ENCODE results near the gene COL24A1. TPM values are rescaled to one million over a fixed set of nuclear protein-coding genes. Genes with fewer than 3 reads are reported as not detected.
A peak's percentile ranks its signal among the peaks of the same experiment; 100 is the strongest.

The COL24A1 gene
- total RNA-seq, 1 donor, result 6.7 TPM

DNA sequence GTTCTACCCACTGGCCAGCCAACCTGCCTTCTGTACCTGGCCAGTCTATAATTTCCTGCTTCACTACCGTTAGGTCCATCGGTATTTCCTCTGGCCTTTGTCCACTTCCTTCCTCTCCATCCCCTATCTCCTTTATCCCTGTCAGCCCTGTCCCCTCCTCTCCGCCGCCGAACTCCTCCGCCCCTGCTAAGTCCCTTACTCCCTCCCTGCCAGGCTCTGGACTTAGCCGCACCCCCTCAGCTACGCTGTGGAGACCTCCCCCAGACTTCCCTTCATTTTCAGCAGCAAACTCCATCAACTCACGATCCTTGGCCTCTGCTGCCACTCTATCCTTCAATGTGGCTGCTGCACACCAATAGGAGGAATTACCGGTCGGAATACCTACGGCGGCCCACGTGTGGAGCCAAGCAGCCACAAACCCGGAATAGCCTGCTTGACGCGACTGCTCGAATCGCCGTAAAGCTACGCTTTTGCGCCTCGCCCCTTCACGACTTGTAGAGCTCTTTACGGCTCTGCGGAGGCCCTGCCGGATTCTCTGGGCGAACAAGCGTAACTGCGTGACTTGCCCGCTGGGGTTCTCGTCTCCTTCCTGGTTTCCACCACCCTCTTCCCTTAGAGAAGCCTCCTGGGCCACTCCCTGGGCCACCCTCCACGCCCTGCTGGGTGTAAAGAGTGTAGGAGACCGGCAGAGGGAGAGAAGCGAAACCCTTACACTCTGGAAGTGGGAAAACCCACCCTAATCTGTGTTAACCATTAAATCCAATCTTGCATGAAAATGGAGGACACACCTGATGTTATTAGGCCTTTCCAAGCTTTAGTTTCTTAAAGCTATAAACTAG lies 448.4 kb downstream of the COL24A1 start, which contains the start of gene ZNHIT6:
Gene ZNHIT6, minus strand, starts transcription at position 444 of the 839 bp plus-strand sequence. Its CDS starts 149 bp downstream, at position 295.
- DNase-seq (ENCODE audit: low read depth in 2 of 3, low spot score in 2 of 3), result peak; percentile 74 to 96 (median 94)

GRCh38 chr1:85707267-85707989 lies 449.1 kb downstream of the COL24A1 start:
- peak in 1 of 3 donors; percentile 16 for DNase-seq (ENCODE audit: low read depth in 2 of 3, low spot score in 2 of 3)

GRCh38 chr1:85705940-85706339 lies 450.6 kb downstream of the COL24A1 start:
- peak in 1 of 3 donors; percentile 13 for DNase-seq (ENCODE audit: low read depth in 2 of 3, low spot score in 2 of 3)

DNA sequence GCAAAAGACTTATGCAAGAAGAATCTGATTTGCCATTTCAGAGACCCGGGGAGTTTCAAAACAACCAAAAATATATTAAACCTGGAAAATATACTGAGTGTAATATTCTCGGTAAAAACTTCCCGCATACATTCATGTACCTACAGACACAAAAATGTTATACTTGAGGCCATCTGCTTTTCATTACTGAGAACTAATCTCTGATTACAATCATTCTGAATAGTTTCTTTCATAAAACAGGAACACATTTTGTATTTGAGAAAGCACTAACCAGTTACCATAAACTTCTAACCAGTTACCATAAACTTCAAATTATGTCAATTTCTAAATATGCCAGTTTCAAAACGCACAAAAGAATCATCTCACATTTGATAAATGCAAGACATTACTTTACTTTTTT lies 456.1 kb downstream of the COL24A1 start:
- DNase-seq (ENCODE audit: low read depth in 2 of 3, low spot score in 2 of 3), result no peak

DNA sequence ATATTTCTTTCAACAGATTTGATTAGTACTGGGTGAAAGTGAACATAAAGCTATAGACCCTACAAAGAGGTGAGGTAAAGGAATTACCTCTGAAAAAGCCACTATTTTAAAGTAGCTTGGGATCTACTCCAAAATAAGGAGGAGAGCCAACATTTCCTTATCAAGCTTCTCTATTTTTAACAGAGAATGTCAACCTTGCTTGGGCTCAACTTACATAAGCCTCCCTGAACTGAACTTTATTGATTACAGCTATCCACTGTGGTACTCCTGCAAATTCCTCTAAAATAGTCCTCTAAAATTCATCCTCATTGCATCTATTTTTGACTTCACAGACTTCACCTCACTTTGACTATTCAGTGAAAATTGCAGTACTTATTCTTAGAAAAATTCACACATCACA lies 458.7 kb downstream of the COL24A1 start:
- DNase-seq (ENCODE audit: low read depth in 2 of 3, low spot score in 2 of 3), result no peak

DNA sequence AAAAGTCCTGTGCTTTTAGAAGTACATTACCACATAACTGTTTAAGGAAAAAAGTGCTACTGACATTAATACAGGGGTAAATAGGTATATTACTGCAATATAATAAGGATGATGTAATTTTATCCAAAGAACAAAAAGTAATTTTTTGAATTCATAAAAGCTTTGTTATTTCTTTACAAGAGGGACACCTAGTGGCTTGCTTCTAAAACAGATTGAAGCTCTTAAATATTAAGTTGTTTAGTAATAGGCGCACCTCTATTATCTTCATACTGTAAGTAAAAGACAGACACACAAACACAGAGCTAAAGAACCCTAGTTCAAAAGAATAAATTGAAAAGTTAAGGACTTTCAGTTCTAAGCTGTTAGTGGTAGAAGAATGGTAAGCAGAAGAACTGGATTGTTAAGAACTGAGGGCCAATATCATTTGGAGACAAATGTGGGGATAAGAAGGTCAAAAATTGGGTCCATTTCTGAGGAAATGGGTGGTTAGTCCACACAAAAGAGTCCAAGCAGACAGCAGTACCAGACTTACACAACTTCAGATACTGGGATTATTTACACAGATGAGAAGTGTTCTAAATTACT lies 463.8 kb downstream of the COL24A1 start:
- DNase-seq (ENCODE audit: low read depth in 2 of 3, low spot score in 2 of 3), result peak in 1 of 3 donors; percentile 56

DNA sequence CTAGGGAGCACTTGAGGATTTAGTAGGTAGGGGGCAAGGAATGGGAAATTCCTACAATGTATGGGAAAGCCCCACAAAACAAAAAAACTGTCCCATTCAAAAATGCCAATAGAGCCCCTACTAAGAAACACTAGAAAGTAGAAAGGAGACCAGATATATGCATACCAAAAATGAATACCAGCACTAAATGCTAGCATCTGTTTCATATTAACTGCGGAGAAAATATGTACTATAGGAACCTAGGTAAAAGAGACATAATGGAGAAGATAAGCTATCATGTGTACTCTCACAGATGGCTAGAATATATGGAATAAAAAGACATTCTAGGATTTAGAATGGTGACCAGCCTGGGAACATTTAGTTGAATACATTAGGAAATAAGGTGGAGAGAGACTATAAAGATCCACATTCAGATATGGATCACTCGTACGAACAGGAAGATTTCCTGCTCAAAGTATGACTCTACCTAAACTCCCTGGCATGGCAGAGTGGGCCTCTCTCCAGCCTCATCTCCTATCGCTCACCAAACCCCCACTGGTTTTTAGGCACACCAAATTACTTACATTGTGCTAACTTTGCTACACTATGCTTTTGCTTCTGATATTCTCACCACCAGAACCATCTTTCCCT lies 466.7 kb downstream of the COL24A1 start:
- DNase-seq (ENCODE audit: low read depth in 2 of 3, low spot score in 2 of 3), result no peak

GRCh38 chr1:85683292-85684025 lies 473.1 kb downstream of the COL24A1 start:
- DNase-seq (ENCODE audit: low read depth in 2 of 3, low spot score in 2 of 3), result no peak

GRCh38 chr1:85681087-85681486 lies 475.5 kb downstream of the COL24A1 start:
- DNase-seq (ENCODE audit: low read depth in 2 of 3, low spot score in 2 of 3), result no peak

Small RNAs within 50 kb of the gene (small RNA-seq; reads per million reads assigned to genes)
- gene RNA5SP51, result not detected

Other genes with a start within 250 kb of the COL24A1 start
- gene ODF2L, start 239.6 kb upstream of the COL24A1 start, total RNA-seq, result 12.9 TPM